Stimulated activated CD8-positive, alpha-beta memory T cell treated with anti-CD3 and anti-CD28 coated beads, Interleukin-4, amount 100 ng/mL, for 24 hours (primary cell): ENCODE data around the gene PSMG2.
"Not testable (repeated sequence)": the region's sequence is repeated elsewhere in the genome, so short reads cannot be mapped to it uniquely, and the experiment has no call there.

Experiments
- DNase-seq: peaks from one replicate; pipeline ENCODE4 v3.0.0-alpha.2; 2020; ENCODE audit warnings: low read depth

Gene PSMG2

DNA sequence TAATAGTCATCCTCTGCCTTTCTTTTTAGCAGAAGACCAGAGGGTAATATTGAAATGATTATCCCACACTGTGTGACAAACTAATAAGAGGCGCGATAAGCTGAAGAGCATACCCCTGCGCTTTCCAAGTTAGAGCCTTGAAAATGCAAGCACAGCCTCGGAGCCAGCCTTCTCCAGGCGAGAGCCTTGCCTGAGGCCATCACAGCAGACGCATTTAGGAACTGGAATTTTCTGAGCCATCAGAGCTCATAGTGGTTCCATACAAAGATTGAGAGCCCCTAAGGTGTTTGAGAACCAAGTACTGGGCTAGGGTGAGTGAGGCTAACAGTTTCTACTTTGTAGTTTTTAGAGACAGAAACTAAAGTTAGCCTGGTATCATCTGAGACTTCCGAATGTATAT lies 19.9 kb downstream of the PSMG2 start:
- DNase-seq: no peak

DNA sequence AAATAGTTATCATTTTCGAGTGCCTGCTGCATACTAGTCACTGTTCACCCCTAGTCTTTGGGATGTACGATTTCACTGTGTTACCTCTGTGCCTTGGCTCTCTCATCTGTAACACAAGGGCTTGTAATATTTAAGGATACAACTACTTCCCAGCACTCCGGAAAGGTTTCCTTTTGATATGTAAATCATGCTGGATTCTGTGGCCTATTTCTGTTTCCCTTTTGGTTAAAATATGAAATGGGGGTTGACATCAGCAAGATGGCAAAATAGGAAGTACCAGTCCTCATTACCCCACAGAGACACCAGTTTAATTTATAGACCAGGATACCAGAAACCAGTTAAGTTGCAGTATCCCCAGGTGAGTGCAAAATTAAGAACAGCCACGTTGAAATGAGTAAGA lies 23.5 kb downstream of the PSMG2 start:
- no peak for DNase-seq

DNA sequence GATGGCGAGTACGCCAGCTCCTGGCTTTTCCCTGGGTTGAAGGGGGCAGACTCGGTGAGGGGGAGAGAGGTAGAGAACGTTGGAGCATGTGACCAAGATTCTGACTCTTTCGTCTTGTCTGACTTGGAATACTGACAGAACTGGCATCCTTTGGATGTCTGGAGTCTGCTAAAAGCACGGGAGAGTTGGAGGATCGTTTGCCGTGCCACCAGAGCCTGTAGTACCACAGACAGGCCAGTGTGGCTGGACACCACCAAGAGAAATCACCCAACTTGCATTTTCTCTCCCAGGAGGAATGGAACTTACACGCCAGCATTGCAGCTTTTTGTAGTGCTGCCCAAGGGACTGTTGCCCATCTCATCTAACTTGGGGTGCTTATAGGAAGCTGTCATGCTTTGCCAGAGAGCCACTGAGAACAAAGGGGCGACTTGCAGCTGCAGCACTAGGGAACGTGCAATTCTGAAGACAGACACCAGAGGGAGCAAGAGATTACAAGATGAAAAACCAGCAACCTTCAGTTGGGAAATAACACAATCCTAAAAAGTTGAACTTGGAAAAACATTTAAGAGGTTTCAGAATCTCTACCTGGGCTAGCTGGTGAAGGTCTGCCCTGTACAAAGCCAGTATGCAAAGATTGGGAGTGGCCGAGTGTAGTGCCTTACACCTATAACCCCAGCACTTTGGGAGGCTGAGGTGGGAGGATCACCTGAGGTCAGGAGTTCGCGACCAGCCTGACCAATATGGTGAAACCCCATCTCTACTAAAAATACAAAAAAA lies 24.1 kb downstream of the PSMG2 start:
- peak; percentile 7 for DNase-seq

DNA sequence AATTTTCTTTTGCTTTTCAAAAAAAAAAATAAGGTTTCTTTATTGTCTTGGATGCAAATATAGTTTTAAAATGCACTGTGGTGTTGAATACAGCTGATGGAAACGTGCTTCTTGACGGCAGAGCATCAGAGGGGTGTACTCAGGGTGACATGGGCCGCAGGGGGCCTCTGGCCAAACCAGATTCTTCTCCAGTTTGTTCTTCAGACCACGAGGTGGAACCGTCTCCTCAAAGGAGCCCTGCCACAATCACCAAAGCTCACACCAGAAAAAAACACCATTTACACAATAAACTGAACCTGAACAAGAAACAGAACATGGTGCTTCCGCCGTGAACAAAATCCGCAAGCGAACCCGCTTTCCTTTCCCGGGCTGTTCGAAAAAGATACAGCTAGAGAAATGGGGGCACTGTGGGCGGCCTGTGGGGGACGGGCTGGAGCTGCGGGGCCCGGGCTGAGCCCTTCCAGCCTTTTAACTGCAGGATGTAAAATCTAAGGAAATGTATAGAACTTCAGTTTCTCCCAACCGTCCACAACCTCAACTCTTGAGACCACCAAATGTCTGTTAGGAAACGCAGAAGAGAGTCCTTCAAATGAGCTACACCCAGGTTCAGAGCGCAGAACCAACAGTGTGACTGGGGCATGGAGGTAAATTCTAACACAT lies 34.5 kb downstream of the PSMG2 start:
- DNase-seq: no peak

- no peak for DNase-seq
Observed at GRCh38 chr18:12741351-12741750, 38.5 kb downstream of the PSMG2 start.

GRCh38 chr18:12742453-12742852 lies 39.6 kb downstream of the PSMG2 start:
- DNase-seq: no peak

DNA sequence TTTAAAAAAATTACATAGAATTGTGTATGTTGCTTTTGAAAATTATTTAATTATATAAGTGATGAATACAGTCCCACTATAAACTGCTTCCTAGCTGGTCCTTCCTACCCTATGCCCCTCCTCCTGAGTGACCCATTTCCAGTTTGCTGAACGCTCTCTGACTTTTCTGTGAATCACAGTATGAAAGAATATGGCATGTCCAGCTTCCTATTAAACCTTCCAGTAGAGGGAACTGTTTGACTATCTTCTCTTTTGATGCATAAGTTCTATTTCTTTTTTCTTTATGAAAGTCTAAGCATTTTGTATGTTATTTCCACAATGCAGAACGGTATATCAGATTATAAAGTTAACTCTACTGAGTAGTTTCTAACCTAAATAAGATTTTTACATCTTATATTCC lies 41.3 kb downstream of the PSMG2 start:
- DNase-seq: no peak

DNA sequence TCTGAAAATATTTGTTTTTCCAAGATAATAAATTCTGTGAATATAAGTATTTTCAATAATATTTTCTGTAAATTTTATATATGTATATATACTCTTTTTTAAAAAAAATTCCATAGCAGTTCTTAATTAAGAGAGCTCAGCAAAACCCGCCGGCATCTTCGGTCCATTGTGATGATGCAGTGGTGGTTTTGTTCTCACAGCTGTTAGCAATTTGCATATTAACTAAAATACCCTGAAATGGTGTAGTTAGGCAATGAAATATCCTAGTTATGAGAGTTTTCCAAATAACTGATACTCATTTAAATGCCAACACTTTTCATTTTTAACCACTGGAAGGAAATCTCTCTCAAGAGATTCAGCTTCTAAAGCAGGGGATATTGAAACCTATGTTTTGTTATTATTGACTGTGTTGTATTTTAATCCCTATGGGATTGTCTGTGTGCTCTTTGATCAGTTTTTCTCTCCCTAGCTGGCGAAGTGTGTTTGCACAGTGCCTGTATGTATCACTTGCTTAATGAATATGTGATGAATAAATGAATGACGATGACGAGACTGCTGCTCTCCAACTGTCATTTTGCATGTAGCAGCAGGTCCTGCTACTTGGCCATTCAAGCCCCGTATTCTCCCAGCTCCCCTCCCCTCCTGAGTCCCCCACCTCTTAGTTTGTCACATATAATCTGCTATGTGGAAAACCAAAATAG lies 42.4 kb downstream of the PSMG2 start:
- no peak for DNase-seq

DNA sequence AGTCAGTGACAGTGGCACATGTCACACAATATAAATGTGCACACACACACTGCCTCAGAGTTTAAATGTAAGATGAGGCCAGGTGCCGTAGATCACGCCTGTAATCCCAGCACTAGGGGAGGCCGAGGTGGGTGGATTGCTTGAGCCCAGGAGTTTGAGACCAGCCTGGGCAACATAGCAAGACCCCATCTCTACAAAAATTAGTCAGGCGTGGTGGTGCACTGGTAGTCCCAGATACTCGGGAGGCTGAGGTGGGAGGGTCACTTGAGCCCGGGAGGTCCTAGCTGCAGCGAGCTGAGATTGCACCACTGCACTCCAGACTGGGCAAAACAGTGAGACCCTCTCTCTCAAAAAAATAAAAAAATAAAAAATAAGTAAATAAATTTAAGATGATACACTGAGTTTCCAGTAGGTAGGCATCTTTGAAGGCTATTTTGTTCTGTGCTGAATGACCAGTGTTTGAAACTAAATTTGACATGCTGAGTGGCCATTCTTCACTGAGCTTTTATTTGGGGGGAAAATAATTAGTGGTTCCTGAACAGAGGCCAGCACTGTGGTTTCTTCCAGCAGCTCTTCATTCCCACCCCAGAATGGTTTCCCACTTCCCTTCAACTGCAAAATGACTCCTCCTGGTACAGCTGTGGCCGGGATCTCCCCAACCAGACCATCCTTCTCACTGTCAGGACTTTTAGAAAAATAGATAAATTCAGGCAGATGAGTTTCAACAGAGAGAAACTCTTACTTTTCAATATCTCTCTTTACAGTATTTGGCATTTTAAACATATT lies 44.9 kb downstream of the PSMG2 start:
- no peak for DNase-seq

GRCh38 chr18:12748671-12749070 lies 45.8 kb downstream of the PSMG2 start:
- no peak for DNase-seq

DNA sequence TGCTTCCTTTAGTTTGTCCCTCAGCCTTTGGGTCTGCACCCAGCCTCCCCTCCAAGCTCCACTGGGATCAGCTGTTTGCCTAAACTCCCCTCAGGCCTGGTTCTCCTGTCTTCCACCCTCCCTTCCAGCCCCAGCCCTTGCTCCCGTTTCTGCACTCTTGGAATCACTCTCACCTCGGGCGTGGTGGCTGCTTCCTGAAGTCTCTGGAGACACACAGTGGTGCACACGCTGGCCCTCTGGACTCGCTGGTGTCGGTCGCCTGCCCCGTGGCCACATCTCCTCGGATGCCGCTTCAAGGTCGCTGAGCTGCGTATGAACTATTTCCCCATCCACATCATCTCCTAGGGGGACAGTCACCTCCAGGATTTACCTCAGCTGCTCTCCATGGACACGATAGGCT lies 46.3 kb downstream of the PSMG2 start:
- no peak for DNase-seq

DNA sequence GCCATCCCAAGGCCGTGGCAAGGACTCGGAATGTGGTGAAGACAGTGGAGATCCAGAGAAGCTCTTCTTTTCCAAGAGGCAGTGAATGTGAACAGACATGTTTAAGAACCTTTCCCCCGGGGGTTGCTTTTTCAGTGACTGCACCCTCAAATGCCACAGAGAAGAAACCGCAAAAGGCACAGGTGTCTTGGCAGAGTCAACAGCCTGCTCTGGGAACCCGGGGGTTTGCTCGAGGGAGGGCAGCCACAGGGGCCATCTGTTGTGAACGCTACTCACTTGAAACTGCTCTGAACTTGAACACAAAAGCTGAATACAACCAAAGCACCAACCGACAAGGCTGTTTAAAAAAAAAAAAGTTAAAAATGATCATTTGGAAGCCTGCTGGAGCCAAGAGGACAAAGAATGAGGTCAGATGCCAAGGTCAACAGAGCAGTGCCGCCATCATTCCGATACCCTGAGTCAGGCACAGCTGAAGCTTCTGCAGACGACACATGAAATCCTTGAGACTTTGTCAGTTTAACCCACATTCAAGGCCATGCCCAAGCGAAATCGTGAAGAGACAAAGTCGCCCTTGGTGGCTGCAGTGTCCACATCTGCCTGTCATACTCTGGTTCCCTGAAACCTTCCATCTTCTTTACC lies 47.4 kb downstream of the PSMG2 start:
- DNase-seq: no peak

- DNase-seq: no peak
Observed at GRCh38 chr18:12750715-12751502, 48.1 kb downstream of the PSMG2 start.

- no peak for DNase-seq
Observed at GRCh38 chr18:12751503-12751884, 48.7 kb downstream of the PSMG2 start.

GRCh38 chr18:12751891-12752290 lies 49.0 kb downstream of the PSMG2 start:
- no peak for DNase-seq

DNA sequence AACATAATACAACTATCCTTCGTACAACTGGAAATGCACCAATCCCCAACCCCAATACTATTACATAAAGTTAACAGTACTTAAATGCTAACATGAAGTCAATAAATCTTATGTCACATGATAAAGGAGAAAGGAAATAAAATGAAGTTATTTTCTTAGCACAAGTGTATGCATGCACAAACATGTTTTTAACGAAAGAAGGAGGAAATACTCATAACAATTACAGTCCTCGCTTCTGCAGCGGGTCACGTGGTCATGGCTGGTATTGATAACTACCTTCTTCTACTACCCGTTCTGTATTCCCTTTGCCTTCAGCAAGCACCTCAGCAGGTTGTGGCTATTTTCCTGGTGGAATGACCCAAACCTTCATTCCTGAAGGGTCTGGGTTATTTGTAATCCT lies 51.7 kb downstream of the PSMG2 start:
- DNase-seq: no peak

GRCh38 chr18:12755606-12756005 lies 52.8 kb downstream of the PSMG2 start:
- not testable (repeated sequence) for DNase-seq

DNA sequence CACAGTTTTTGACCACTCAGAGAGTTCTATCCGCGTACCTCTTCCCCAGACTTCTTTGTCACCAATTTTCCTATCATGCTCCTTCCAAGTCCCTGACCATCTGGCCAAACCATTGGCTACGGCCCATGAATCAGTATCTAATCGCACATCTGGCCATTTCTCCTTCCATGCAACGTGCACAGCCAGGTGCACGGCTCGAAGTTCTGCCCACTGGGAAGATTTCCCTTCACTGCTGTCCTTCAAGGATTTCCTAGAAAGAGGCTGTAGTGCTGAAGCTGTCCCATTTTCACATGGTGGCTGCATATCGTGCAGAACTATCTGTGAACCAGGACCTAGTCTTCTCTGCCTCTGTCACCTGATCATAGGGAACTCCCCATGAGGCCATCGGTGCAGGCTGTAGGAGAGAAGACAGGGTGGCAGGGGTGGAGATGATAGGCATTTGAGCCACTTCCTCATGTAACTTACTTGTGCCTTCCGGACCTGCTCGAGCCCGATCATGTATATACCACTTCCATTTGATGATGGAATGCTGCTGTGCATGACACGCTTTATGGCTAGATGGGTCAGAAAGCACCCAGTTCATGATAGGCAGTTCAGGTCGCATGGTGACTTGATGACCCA lies 53.9 kb downstream of the PSMG2 start:
- DNase-seq: not testable (repeated sequence)

GRCh38 chr18:12758566-12758965 lies 55.7 kb downstream of the PSMG2 start:
- DNase-seq: not testable (repeated sequence)

DNA sequence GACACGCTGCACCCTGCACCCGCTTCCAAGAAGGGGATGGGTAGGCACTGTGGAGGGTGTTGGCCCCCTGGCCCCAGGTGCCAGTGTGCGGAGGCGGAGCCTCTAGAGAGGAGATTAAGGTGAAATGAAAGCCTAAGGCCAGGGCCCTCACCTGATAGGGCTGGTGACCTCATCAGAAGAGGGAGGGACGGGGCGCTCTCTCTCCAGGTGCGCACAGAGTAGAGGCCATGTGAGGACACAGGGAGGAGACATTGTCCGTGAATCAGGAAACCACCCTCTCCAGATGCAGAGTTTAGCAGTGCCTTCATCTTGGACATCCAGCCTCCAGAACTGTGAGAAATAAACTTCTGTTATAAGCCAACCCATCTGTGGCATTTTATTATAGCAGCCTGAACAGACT lies 62.3 kb downstream of the PSMG2 start:
- DNase-seq: no peak

DNA sequence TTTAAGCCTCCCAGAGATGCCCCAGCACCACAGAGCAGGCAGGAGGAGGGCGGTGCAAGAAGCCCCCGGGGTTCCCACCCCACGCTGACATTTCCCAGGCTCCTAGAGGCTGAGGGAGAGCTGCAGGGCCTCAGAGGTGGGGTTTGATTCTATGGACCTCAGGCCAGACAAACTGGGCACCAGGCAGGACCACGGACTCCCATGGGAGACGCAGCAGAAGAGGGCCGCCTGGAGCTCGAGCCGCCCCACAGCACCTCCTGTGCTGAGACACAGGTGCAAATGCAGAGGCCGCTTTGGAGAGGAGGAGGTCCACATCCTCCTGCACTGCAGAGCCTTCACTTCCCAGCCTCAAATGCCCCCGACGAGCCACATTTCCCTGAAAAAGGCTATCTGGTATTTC lies 62.7 kb downstream of the PSMG2 start:
- no peak for DNase-seq
